ENCODE results near the gene KCNG3.
"Not testable (repeated sequence)": the region's sequence is repeated elsewhere in the genome, so short reads cannot be mapped to it uniquely, and the experiment has no call there.

The KCNG3 gene

GRCh38 chr2:42424033-42424432 lies 69.7 kb downstream of the KCNG3 start:
- no peak for DNase-seq

DNA sequence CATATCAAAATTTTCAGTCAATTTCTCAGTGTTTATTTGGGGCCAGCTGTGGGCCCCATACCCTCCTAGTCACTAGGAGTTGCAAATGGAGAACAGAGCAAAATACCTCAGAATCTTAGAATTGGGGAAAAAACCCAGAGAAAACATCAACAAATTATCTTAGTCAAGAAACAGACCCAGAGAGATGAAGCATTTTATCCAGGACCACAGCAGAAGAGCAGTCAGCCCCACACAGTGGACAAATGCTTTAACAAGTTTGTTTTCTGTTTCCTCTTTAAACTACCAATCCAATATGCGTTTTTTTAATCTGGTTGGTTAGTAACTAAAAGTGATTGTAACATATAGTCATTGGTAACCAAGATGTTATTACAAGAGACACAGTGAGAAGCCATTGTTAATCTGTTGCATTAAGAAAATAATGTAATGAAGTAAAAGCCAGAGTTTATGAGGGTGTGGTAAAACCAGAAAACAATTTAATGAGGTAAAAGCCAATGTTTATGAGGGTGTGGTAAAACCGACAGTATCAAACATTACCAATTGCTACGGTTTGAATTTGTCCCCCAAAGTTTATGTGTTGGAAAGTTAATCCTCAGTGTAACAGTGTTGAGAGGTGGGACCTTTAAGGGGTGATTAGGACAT lies 72.1 kb downstream of the KCNG3 start:
- DNase-seq, result no peak

- DNase-seq, result no peak
These were observed 72.7 kb downstream of the KCNG3 start for GRCh38 chr2:42421157-42421485.

DNA sequence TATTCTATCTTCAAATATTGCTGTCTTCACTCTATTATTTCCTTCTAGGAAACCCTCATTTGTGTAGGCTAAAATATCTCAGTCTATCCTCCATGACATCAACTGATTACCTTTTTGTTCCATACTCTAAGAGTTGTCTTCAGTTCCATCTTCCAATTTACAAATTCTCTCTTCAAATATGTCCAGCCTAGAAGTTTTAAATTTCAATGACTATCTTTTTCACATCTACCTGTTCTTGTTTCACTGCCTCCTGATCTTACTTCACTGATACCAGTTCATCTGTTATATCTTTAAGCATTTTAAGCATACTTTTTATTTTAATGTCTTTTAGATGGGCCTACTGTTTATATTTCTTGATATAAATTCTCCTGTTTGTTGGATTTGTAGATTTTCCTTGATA lies 79.1 kb downstream of the KCNG3 start:
- DNase-seq, result no peak

DNA sequence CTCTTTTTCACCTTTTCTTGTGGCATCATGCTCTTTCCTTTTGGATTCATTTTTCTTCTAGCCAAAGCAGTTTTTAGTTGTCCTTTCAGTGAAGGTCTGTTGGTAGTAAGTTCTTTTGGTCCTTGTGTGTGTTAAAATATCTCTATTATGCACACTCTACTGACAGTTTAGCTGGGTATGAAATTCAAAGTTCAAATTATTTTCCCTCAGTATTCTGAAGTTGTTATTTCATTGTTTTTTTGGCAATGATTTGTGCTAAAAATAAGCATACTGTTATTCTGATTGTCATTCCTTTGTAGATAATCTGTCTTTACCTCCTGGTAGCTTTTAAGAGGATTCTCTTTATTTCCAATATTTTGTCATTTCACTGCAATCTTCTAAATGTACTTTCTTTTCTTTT lies 79.6 kb downstream of the KCNG3 start:
- no peak for DNase-seq

GRCh38 chr2:42410742-42411514 lies 82.9 kb downstream of the KCNG3 start:
- no peak for DNase-seq

GRCh38 chr2:42408009-42408408 lies 85.8 kb downstream of the KCNG3 start:
- no peak for DNase-seq

DNA sequence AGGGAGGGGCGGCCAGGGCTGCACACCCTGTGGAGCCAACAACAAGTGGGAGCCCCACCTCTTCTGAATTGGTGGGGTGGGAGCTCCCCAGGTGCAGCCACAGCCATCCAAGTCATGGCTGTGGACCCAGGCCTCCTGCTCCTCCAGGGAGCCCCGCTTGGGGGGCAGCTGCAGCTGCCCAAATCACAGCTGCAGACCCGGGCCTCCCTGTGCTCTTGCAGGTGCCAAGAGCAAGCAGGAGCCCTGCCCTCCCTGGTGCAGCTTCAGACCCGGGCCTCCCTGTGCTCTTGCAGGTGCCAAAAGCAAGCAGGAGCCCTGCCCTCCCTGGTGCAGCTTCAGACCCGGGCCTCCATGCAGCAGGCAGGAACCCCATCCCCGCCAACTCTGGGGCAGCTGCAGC lies 86.3 kb downstream of the KCNG3 start:
- DNase-seq, result no peak

DNA sequence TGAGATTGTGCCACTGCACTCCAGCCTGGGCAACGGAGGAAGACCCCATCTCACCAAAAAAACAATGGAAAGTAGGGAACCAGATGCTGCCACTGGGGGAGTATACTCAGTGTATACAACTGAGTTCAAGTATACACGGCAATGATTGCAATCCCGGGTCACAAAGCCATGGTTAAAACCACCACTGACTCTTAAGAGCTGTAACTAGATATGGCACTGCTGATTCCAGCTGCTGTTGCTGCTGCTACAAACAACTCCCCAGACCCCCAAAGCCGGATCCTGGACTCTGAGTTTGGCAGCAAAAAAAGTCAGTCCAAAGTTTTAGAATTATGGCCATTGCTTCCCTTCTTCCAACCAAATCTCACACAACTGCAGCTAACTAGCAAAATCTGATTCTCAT lies 89.1 kb downstream of the KCNG3 start:
- DNase-seq, result no peak

DNA sequence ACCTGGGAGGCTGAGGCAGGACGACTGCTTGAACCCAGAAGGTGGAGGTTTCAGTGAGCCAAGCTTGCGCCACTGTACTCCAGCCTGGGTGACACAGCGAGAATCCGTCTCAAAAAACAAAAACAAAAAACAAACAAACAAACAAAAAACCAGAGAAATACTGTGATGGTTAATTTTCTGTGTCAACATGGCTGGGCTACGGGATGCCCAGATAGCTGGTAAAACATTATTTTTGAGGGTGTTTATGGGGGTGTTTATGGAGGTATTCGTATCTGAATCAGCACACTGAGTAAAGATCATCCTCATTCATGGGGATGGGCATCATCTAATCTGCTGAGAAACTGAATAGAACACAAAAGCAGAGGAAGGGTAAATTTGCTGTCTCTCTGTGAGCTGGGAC lies 92.0 kb downstream of the KCNG3 start:
- DNase-seq, result no peak

- DNase-seq, result not testable (repeated sequence)
These were observed 95.7 kb downstream of the KCNG3 start for GRCh38 chr2:42398052-42398451.

- DNase-seq, result not testable (repeated sequence)
These were observed 100.5 kb downstream of the KCNG3 start for GRCh38 chr2:42393320-42393719.

- no peak for DNase-seq
These were observed 101.6 kb downstream of the KCNG3 start for GRCh38 chr2:42392191-42392590.

Data from DMS 273 treated with DMSO at 0.1 percent for 48 hours (cell line).